Measurements from ENCODE around the gene ULK4.

The ULK4 gene

GRCh38 chr3:41331041-41331440 is 630.9 kb downstream of the ULK4 start:
- CTCF ChIA-PET: no interaction called here
- TF ChIP-seq ZNF600 (tag by site-specific recombination; IDR thresholded peaks at IDR 0.05): no peak
- no peak for TF ChIP-seq ZNF677 (tag by site-specific recombination; IDR thresholded peaks at IDR 0.05)
- no peak for TF ChIP-seq ZNF292 (tag by site-specific recombination; IDR thresholded peaks at IDR 0.05; ENCODE audit: borderline replicate concordance, low read depth)
- TF ChIP-seq CTCF (tag by site-specific recombination; IDR thresholded peaks at IDR 0.05): no peak
- TF ChIP-seq SETDB1 (IDR thresholded peaks at IDR 0.05; ENCODE audit: insufficient read length, low read length): no peak
- no peak for TF ChIP-seq HOXD13 (CRISPR knock-in tag; IDR thresholded peaks at IDR 0.05; ENCODE audit: borderline replicate concordance)
- TF ChIP-seq ZBTB1 (tag by site-specific recombination; IDR thresholded peaks at IDR 0.05): no peak
- TF ChIP-seq ZNF670 (tag by site-specific recombination; IDR thresholded peaks at IDR 0.05; ENCODE audit: low read depth): no peak
- no peak for TF ChIP-seq ZNF280C (tag by site-specific recombination; IDR thresholded peaks at IDR 0.05)
- TF ChIP-seq ZFP41 (tag by site-specific recombination; IDR thresholded peaks at IDR 0.05; ENCODE audit: borderline replicate concordance): no peak
- TF ChIP-seq PRDM10 (tag by site-specific recombination; IDR thresholded peaks at IDR 0.05): no peak
- Histone ChIP-seq H3K4me1 (ENCODE audit: control insufficient read depth, insufficient read depth, low read length) (no peaks in the 10 kb centered on the region), H3K27ac (ENCODE audit: extremely low read depth, low read depth, low read length) (no peak overlapping the region), H3K4me3 (ENCODE audit: low read depth, low read length) (no peak overlapping the region), H3K36me3 (ENCODE audit: control insufficient read depth in 2 of 2, insufficient read depth in 1 of 2, low read length in 2 of 2) (no peaks in the 10 kb centered on the region), H3K9me3 (ENCODE audit: control insufficient read depth, insufficient read depth, low read depth, low read length) (no peaks in the 10 kb centered on the region)
- POLR2A ChIA-PET: no interaction called here

- ChIA-PET POLR2A (no interaction called here), CTCF (no interaction called here)
- TF ChIP-seq ZNF830 (tag by site-specific recombination; IDR thresholded peaks at IDR 0.05; ENCODE audit: low read depth): no peak
- no peak for TF ChIP-seq SCRT2 (tag by site-specific recombination; IDR thresholded peaks at IDR 0.05)
- Histone ChIP-seq H3K36me3 (ENCODE audit: control insufficient read depth in 2 of 2, insufficient read depth in 1 of 2, low read length in 2 of 2) (no peaks in the 10 kb centered on the region), H3K27ac (ENCODE audit: extremely low read depth, low read depth, low read length) (no peak overlapping the region), H3K4me3 (ENCODE audit: low read depth, low read length) (no peak overlapping the region), H3K4me1 (ENCODE audit: control insufficient read depth, insufficient read depth, low read length) (no peaks in the 10 kb centered on the region), H3K9me3 (ENCODE audit: control insufficient read depth, insufficient read depth, low read depth, low read length) (no peaks in the 10 kb centered on the region)
Observed at GRCh38 chr3:41330465-41330864, 631.4 kb downstream of the ULK4 start.

GRCh38 chr3:41329881-41330280 is 632.0 kb downstream of the ULK4 start:
- no peak overlapping the region for H3K4me3 ChIP-seq (ENCODE audit: low read depth, low read length)
- H3K4me1 ChIP-seq (ENCODE audit: control insufficient read depth, insufficient read depth, low read length): no peaks in the 10 kb centered on the region
- ChIA-PET POLR2A (no interaction called here), CTCF (no interaction called here)
- no peak for TF ChIP-seq ZNF501 (tag by site-specific recombination; IDR thresholded peaks at IDR 0.05)
- TF ChIP-seq ZNF133 (tag by site-specific recombination; IDR thresholded peaks at IDR 0.05): no peak
- no peak for TF ChIP-seq TRIM28 (IDR thresholded peaks at IDR 0.05; ENCODE audit: borderline replicate concordance, low read length)
- no peak for TF ChIP-seq ZNF560 (tag by site-specific recombination; IDR thresholded peaks at IDR 0.05; ENCODE audit: borderline replicate concordance)
- no peak for TF ChIP-seq ZNF701 (tag by site-specific recombination; IDR thresholded peaks at IDR 0.05)
- no peak for TF ChIP-seq ZNF18 (tag by site-specific recombination; IDR thresholded peaks at IDR 0.05)
- TF ChIP-seq ZNF23 (tag by site-specific recombination; IDR thresholded peaks at IDR 0.05; ENCODE audit: borderline replicate concordance): no peak
- H3K27ac ChIP-seq (ENCODE audit: extremely low read depth, low read depth, low read length): no peak overlapping the region
- H3K9me3 ChIP-seq (ENCODE audit: control insufficient read depth, insufficient read depth, low read depth, low read length): no peaks in the 10 kb centered on the region
- no peaks in the 10 kb centered on the region for H3K36me3 ChIP-seq (ENCODE audit: control insufficient read depth in 2 of 2, insufficient read depth in 1 of 2, low read length in 2 of 2)
